ENCODE results near the gene WNT3A. TPM values are rescaled to one million over a fixed set of nuclear protein-coding genes. Genes with fewer than 3 reads are reported as not detected.
A peak's percentile ranks its signal among the peaks of the same experiment; 100 is the strongest.

The WNT3A gene
- polyA plus RNA-seq, 3 donors = not detected

DNA sequence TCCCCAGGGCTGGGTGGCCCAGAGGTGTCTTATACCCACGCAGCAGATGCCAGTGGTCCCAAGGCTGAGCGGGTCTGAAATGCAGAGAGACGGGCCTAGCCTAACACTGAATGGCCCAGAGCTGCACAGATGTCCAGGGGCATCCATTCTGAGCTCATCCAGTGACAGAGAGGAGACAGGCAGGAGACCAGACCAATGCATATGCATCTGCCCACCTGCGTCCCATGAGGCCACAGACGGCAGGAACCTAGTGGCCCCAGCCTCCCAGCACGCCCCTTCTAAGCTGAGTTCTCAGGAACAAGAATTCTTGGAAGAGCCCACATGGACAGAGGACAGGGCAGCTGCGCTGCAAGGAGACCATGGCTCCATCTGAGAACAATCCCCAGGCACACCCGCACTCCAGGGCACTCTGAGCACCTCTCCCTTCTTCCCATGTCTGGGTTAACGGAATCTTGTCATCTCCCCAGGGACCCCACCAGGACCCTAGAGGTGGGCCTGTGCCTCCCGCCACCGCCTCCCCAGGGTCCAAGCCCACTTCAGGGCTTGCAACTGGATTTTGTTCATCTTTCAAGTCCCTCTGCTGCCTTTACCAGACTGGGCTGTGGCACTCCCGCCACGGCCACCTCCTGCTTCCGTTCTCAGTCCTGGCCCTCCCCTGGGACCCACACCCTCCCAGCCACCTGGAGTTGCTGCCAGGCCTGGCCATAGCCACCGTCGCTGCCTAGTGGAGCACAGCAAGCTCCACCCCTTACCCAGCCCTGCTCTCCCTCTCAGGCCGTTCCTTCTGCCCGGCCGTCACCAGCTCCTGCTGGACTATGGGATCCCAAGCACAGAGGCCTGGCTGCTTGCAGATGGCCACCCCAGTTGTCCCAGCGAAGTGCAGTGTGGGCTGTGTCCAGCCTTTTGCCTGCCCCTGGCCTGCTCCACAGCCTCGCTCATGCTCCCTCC is 3.3 kb downstream of the WNT3A start:
- no peak overlapping the region for H3K9ac ChIP-seq (ENCODE audit: insufficient read depth, low read length, poor library complexity, severe bottlenecking)
- Mint-ChIP-seq H3K9me3 (peaks cover 0 to 10% (median 0%) of the 10 kb centered on the region in 7 donors), H3K36me3 (no peaks in the 10 kb centered on the region), H3K27ac (no peak overlapping the region), H3K4me3 (no peak overlapping the region), H3K4me1 (no peaks in the 10 kb centered on the region), H3K27me3 (ENCODE audit: low read depth in 3 of 3) (peaks cover 36 to 57% (median 43%) of the 10 kb centered on the region in 3 donors)
- no peaks in the 10 kb centered on the region for H3K79me2 ChIP-seq (ENCODE audit: insufficient read depth, low read length)
- H3K4me3 ChIP-seq (replicated peaks in 1 of 3; ENCODE audit: low read depth in 2 of 3, low read length in 3 of 3) = no peak overlapping the region
- intact Hi-C loops (cut with micrococcal nuclease) = no loop called here
- no peak for TF ChIP-seq CTCF (IDR thresholded peaks at IDR 0.05)
- DNase-seq = no peak
- H3K27me3 ChIP-seq (ENCODE audit: control insufficient read depth in 2 of 2, insufficient read depth in 2 of 2, low read length in 2 of 2) = peaks cover 14 to 43% of the 10 kb centered on the region in 2 donors
- H4K20me1 ChIP-seq (ENCODE audit: insufficient read depth, low read length) = no peaks in the 10 kb centered on the region
- no peaks in the 10 kb centered on the region for H3K36me3 ChIP-seq (replicated peaks in 1 of 2; ENCODE audit: control insufficient read depth in 1 of 2, insufficient read depth in 2 of 2, low read length in 2 of 2)
- H2AFZ ChIP-seq (ENCODE audit: insufficient read depth, low read depth, low read length, poor library complexity, severe bottlenecking) = no peak overlapping the region
- H3K4me1 ChIP-seq (ENCODE audit: control insufficient read depth in 1 of 2, insufficient read depth in 2 of 2, low read length in 2 of 2) = no peaks in the 10 kb centered on the region
- no peak overlapping the region for H3K27ac ChIP-seq (ENCODE audit: low read depth in 1 of 2, low read length in 2 of 2)
- H3K9me3 ChIP-seq (replicated peaks in 1 of 2; ENCODE audit: control insufficient read depth in 1 of 2, insufficient read depth in 1 of 2, low read length in 2 of 2) = no peaks in the 10 kb centered on the region
- no peak overlapping the region for H3K4me2 ChIP-seq (replicated peaks; ENCODE audit: extremely low read depth, low read length, poor library complexity, severe bottlenecking)
- 82% methylated on average over 19 of the region's 21 CpGs for WGBS (ENCODE audit: insufficient coverage)

GRCh38 chr1:228010921-228011320 is 4.1 kb downstream of the WNT3A start:
- Histone ChIP-seq H2AFZ (ENCODE audit: insufficient read depth, low read depth, low read length, poor library complexity, severe bottlenecking) (no peak overlapping the region), H3K27me3 (ENCODE audit: control insufficient read depth in 2 of 2, insufficient read depth in 2 of 2, low read length in 2 of 2) (peaks cover 8 to 35% of the 10 kb centered on the region in 2 donors), H3K4me3 (replicated peaks in 1 of 3; ENCODE audit: low read depth in 2 of 3, low read length in 3 of 3) (no peak overlapping the region), H3K4me2 (replicated peaks; ENCODE audit: extremely low read depth, low read length, poor library complexity, severe bottlenecking) (no peak overlapping the region), H3K27ac (ENCODE audit: low read depth in 1 of 2, low read length in 2 of 2) (no peak overlapping the region), H3K36me3 (replicated peaks in 1 of 2; ENCODE audit: control insufficient read depth in 1 of 2, insufficient read depth in 2 of 2, low read length in 2 of 2) (no peaks in the 10 kb centered on the region), H3K9me3 (replicated peaks in 1 of 2; ENCODE audit: control insufficient read depth in 1 of 2, insufficient read depth in 1 of 2, low read length in 2 of 2) (no peaks in the 10 kb centered on the region), H3K79me2 (ENCODE audit: insufficient read depth, low read length) (no peaks in the 10 kb centered on the region), H4K20me1 (ENCODE audit: insufficient read depth, low read length) (no peaks in the 10 kb centered on the region), H3K4me1 (ENCODE audit: control insufficient read depth in 1 of 2, insufficient read depth in 2 of 2, low read length in 2 of 2) (no peaks in the 10 kb centered on the region), H3K9ac (ENCODE audit: insufficient read depth, low read length, poor library complexity, severe bottlenecking) (no peak overlapping the region)
- Mint-ChIP-seq H3K27me3 (ENCODE audit: low read depth in 3 of 3) (peaks cover 28 to 48% (median 35%) of the 10 kb centered on the region in 3 donors), H3K4me1 (no peaks in the 10 kb centered on the region), H3K27ac (no peak overlapping the region), H3K4me3 (peak overlapping the region in 1 of 2 donors; percentile 40), H3K36me3 (no peaks in the 10 kb centered on the region), H3K9me3 (peaks cover 0 to 4% (median 0%) of the 10 kb centered on the region in 7 donors)
- 84% methylated on average over 6 of the region's 7 CpGs for WGBS (ENCODE audit: insufficient coverage)
- no peak for DNase-seq
- no peak for TF ChIP-seq CTCF (IDR thresholded peaks at IDR 0.05)
- intact Hi-C loops (cut with micrococcal nuclease) = no loop called here
